ENCODE measurements around the gene PDS5B. TPM values are rescaled to one million over a fixed set of nuclear protein-coding genes. Genes with fewer than 3 reads are reported as not detected.

PDS5B gene
- total and polyA plus RNA-seq, 9 of the 15 experiments (the other 6 are each of a cell fraction or from before 2014, with no cell fraction given): 6.2 to 23.7 (median 13.1) TPM

DNA sequence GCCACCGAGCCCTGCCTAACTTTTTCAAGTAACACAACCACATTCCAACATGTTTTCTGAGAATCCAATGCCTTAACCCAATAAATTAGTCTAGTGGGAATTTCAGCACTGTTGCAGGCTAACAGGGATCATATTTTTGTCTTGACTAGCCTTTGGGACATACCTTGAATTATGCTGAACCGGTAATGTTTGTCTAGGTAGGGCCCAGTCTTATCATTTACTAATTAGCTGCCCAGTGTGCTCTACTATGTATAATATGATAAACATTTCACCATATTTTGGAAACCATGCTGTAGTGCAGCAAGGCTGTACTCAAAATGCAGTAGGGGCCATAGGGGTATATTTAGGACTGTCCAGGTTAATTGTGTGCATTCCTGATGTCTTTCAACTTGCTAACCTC is 3.3 kb upstream of the PDS5B start:
- intact Hi-C loops (cut with micrococcal nuclease): loop anchor here (5.0 kb wide), 1 partner anchor 671 kb away; no protein-coding TSS in a partner anchor
- in situ Hi-C loops (cut with MboI): loop anchor here (10.0 kb wide), 1 partner anchor 72 kb away; no protein-coding TSS in a partner anchor
- FAIRE-seq: no peak

More for the DNA sequence above, 3.3 kb upstream of the PDS5B start:
- Histone ChIP-seq H3K36me3 (ENCODE audit: control insufficient read depth, insufficient read depth, low read length) (no peaks in the 10 kb centered on the region), H2AFZ (ENCODE audit: low read depth, low read length) (no peak overlapping the region), H3K4me1 (replicated peaks in 1 of 2; ENCODE audit: control insufficient read depth in 2 of 2, insufficient read depth in 2 of 2, low read length in 2 of 2) (peaks cover 2 to 4% of the 10 kb centered on the region in 2 experiments; a peak in 3 of 5 replicates), H4K20me1 (replicated peaks; ENCODE audit: control insufficient read depth, insufficient read depth, low read length) (no peaks in the 10 kb centered on the region; the same call in 1 of the 2 replicates), H3K9me3 (replicated peaks; ENCODE audit: control insufficient read depth, insufficient read depth, low read depth, low read length) (no peaks in the 10 kb centered on the region), H3K79me2 (ENCODE audit: control insufficient read depth, insufficient read depth, low read length) (peaks cover 10% of the 10 kb centered on the region), H3K9ac (ENCODE audit: insufficient read depth in 1 of 2, low read depth in 2 of 2, low read length in 2 of 2) (no peak overlapping the region), H3K27ac (ENCODE audit: extremely low read depth, low read depth, low read length) (no peak overlapping the region), H3K4me3 (no peak overlapping the region), H3K9me1 (ENCODE audit: control insufficient read depth, insufficient read depth, low read length) (no peaks in the 10 kb centered on the region), H3K4me2 (ENCODE audit: insufficient read depth, low read length) (no peak overlapping the region), H3K27me3 (ENCODE audit: control insufficient read depth in 2 of 2, insufficient read depth in 2 of 2, low read length in 2 of 2) (no peaks in the 10 kb centered on the region)
- WGBS (ENCODE audit: insufficient coverage, low coverage, missing lambda C conversion rate): 17% methylated on average over 2 of the region's 2 CpGs
- ChIA-PET CTCF (ENCODE audit: low intra/inter-chr PET ratio) (no interaction called here), POLR2A (interaction anchor here (0.6 kb wide), 1 partner anchor 77 kb away, joined by 3 read pairs; no protein-coding TSS in a partner anchor)
- DNase-seq (ENCODE audit: extremely low read depth in 1 of 4, low spot score in 3 of 4) (no peak), ATAC-seq (no peak)
- no TSS peak for BruUV-seq (replicated peaks)
- TF ChIP-seq MAFG (tag; conservative IDR thresholded peaks at IDR 0.05) (no peak), ZNF146 (CRISPR knock-in tag; IDR thresholded peaks at IDR 0.05; ENCODE audit: unreplicated experiment) (no peak), POLR2H (tag; IDR thresholded peaks at IDR 0.05; ENCODE audit: low read depth) (no peak), PRMT5 (CRISPR knock-in tag; IDR thresholded peaks at IDR 0.05) (no peak), SRSF7 (optimal IDR thresholded peaks at IDR 0.05; ENCODE audit: low read depth, low read length) (no peak), RFX7 (CRISPR knock-in tag; IDR thresholded peaks at IDR 0.05) (no peak), ZNF75A (CRISPR knock-in tag; IDR thresholded peaks at IDR 0.05) (no peak), RBM39 (optimal IDR thresholded peaks at IDR 0.05; ENCODE audit: low read depth, low read length) (no peak), EZH2 (IDR thresholded peaks at IDR 0.05; ENCODE audit: borderline replicate concordance, low read depth, low read length) (no peak), CBX3 (IDR thresholded peaks at IDR 0.05; ENCODE audit: borderline replicate concordance in 1 of 2, low read length in 2 of 2) (no peak), ZNF12 (CRISPR knock-in tag; IDR thresholded peaks at IDR 0.05) (no peak), NR2F6 (CRISPR knock-in tag; IDR thresholded peaks at IDR 0.05) (no peak), NBN (IDR thresholded peaks at IDR 0.05; ENCODE audit: low read depth) (no peak), BACH1 (tag; IDR thresholded peaks at IDR 0.05) (no peak), TAF1 (IDR thresholded peaks at IDR 0.05; ENCODE audit: control insufficient read depth, extremely low read depth, insufficient read depth, low read length, severe bottlenecking) (no peak), FOXJ2 (tag; IDR thresholded peaks at IDR 0.05) (no peak), EWSR1 (IDR thresholded peaks at IDR 0.05; ENCODE audit: borderline replicate concordance, low read depth, partially characterized antibody) (no peak), SMARCE1 (IDR thresholded peaks at IDR 0.05) (no peak)
- TF ChIP-seq, protein P1, sequence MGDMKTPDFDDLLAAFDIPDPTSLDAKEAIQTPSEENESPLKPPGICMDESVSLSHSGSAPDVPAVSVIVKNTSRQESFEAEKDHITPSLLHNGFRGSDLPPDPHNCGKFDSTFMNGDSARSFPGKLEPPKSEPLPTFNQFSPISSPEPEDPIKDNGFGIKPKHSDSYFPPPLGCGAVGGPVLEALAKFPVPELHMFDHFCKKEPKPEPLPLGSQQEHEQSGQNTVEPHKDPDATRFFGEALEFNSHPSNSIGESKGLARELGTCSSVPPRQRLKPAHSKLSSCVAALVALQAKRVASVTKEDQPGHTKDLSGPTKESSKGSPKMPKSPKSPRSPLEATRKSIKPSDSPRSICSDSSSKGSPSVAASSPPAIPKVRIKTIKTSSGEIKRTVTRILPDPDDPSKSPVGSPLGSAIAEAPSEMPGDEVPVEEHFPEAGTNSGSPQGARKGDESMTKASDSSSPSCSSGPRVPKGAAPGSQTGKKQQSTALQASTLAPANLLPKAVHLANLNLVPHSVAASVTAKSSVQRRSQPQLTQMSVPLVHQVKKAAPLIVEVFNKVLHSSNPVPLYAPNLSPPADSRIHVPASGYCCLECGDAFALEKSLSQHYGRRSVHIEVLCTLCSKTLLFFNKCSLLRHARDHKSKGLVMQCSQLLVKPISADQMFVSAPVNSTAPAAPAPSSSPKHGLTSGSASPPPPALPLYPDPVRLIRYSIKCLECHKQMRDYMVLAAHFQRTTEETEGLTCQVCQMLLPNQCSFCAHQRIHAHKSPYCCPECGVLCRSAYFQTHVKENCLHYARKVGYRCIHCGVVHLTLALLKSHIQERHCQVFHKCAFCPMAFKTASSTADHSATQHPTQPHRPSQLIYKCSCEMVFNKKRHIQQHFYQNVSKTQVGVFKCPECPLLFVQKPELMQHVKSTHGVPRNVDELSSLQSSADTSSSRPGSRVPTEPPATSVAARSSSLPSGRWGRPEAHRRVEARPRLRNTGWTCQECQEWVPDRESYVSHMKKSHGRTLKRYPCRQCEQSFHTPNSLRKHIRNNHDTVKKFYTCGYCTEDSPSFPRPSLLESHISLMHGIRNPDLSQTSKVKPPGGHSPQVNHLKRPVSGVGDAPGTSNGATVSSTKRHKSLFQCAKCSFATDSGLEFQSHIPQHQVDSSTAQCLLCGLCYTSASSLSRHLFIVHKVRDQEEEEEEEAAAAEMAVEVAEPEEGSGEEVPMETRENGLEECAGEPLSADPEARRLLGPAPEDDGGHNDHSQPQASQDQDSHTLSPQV (IDR thresholded peaks at IDR 0.05): no peak
- TF ChIP-seq, protein P2, sequence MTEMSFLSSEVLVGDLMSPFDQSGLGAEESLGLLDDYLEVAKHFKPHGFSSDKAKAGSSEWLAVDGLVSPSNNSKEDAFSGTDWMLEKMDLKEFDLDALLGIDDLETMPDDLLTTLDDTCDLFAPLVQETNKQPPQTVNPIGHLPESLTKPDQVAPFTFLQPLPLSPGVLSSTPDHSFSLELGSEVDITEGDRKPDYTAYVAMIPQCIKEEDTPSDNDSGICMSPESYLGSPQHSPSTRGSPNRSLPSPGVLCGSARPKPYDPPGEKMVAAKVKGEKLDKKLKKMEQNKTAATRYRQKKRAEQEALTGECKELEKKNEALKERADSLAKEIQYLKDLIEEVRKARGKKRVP (CRISPR knock-in tag; IDR thresholded peaks at IDR 0.05): no peak
